T-helper 2 cell treated with Interferon-gamma antibody and Interleukin-4, amounts not matched to agents 5 μg/mL and 100 μg/mL, for 36 hours (primary cell): ENCODE measurements around the gene ADGRD2.

Source experiments
- DNase-seq: peaks from one replicate; pipeline ENCODE4 v3.0.0; 2021; ENCODE audit warnings: low spot score
- H3K27ac Mint-ChIP-seq: one replicate; pipeline ENCODE4 v1.8.0; 2021; ENCODE audit warnings: mild to moderate bottlenecking, mixed read lengths
- H3K27me3 Mint-ChIP-seq: one replicate; pipeline ENCODE4 v1.8.0; 2021; ENCODE audit warnings: low read depth, mixed read lengths
- H3K36me3 Mint-ChIP-seq: one replicate; pipeline ENCODE4 v1.8.0; 2021; ENCODE audit warnings: low read depth, mixed read lengths
- H3K4me1 Mint-ChIP-seq: one replicate; pipeline ENCODE4 v1.8.0; 2021; ENCODE audit warnings: low read depth, mixed read lengths
- H3K4me3 Mint-ChIP-seq: one replicate; pipeline ENCODE4 v1.8.0; 2022; ENCODE audit warnings: mild to moderate bottlenecking, moderate library complexity, mixed read lengths
- H3K9me3 Mint-ChIP-seq: one replicate; pipeline ENCODE4 v1.8.0; 2021; ENCODE audit warnings: mixed read lengths

ADGRD2 gene

GRCh38 chr9:124457079-124457886, 7.0 kb downstream of the ADGRD2 start:
- H3K4me3 Mint-ChIP-seq, result no peak overlapping the region
- no peaks in the 10 kb centered on the region for H3K36me3 Mint-ChIP-seq
- no peak overlapping the region for H3K27ac Mint-ChIP-seq
- DNase-seq, result no peak
- H3K27me3 Mint-ChIP-seq, result peaks cover 3% of the 10 kb centered on the region
- no peaks in the 10 kb centered on the region for H3K4me1 Mint-ChIP-seq
- H3K9me3 Mint-ChIP-seq, result no peaks in the 10 kb centered on the region

GRCh38 chr9:124457887-124458431, 7.7 kb downstream of the ADGRD2 start:
- no peak overlapping the region for H3K4me3 Mint-ChIP-seq
- H3K36me3 Mint-ChIP-seq, result no peaks in the 10 kb centered on the region
- no peaks in the 10 kb centered on the region for H3K9me3 Mint-ChIP-seq
- no peak overlapping the region for H3K27ac Mint-ChIP-seq
- DNase-seq, result no peak
- H3K27me3 Mint-ChIP-seq, result peaks cover 3% of the 10 kb centered on the region
- H3K4me1 Mint-ChIP-seq, result no peaks in the 10 kb centered on the region

- no peaks in the 10 kb centered on the region for H3K36me3 Mint-ChIP-seq
- H3K9me3 Mint-ChIP-seq, result no peaks in the 10 kb centered on the region
- H3K27me3 Mint-ChIP-seq, result peaks cover 5% of the 10 kb centered on the region
- H3K4me1 Mint-ChIP-seq, result no peaks in the 10 kb centered on the region
- no peak overlapping the region for H3K4me3 Mint-ChIP-seq
- no peak overlapping the region for H3K27ac Mint-ChIP-seq
- no peak for DNase-seq
These were observed 8.2 kb downstream of the ADGRD2 start for GRCh38 chr9:124458441-124458840.

GRCh38 chr9:124462739-124463138, 12.5 kb downstream of the ADGRD2 start:
- no peaks in the 10 kb centered on the region for H3K4me1 Mint-ChIP-seq
- no peak overlapping the region for H3K27ac Mint-ChIP-seq
- H3K27me3 Mint-ChIP-seq, result peaks cover 12% of the 10 kb centered on the region
- H3K36me3 Mint-ChIP-seq, result no peaks in the 10 kb centered on the region
- H3K9me3 Mint-ChIP-seq, result no peaks in the 10 kb centered on the region
- DNase-seq, result no peak
- no peak overlapping the region for H3K4me3 Mint-ChIP-seq

GRCh38 chr9:124465736-124466135, 15.5 kb downstream of the ADGRD2 start:
- Mint-ChIP-seq H3K9me3 (no peaks in the 10 kb centered on the region), H3K27ac (no peak overlapping the region)
- no peak for DNase-seq

GRCh38 chr9:124467410-124468060, 17.3 kb downstream of the ADGRD2 start:
- no peak overlapping the region for H3K27ac Mint-ChIP-seq
- no peaks in the 10 kb centered on the region for H3K36me3 Mint-ChIP-seq
- H3K4me3 Mint-ChIP-seq, result no peak overlapping the region
- no peaks in the 10 kb centered on the region for H3K9me3 Mint-ChIP-seq
- H3K27me3 Mint-ChIP-seq, result peaks cover 12% of the 10 kb centered on the region
- no peaks in the 10 kb centered on the region for H3K4me1 Mint-ChIP-seq
- no peak for DNase-seq

More at GRCh38 chr9:124465736-124466135, 15.5 kb downstream of the ADGRD2 start:
- Mint-ChIP-seq H3K27me3 (peaks cover 12% of the 10 kb centered on the region), H3K36me3 (no peaks in the 10 kb centered on the region), H3K4me1 (no peaks in the 10 kb centered on the region), H3K4me3 (no peak overlapping the region)

GRCh38 chr9:124468061-124468740, 17.9 kb downstream of the ADGRD2 start:
- Mint-ChIP-seq H3K36me3 (no peaks in the 10 kb centered on the region), H3K9me3 (no peaks in the 10 kb centered on the region), H3K4me3 (no peak overlapping the region), H3K27ac (no peak overlapping the region), H3K27me3 (peaks cover 9% of the 10 kb centered on the region), H3K4me1 (no peaks in the 10 kb centered on the region)
- DNase-seq, result no peak

GRCh38 chr9:124469011-124469832, 19.0 kb downstream of the ADGRD2 start:
- DNase-seq, result no peak
- H3K4me1 Mint-ChIP-seq, result no peaks in the 10 kb centered on the region
- H3K36me3 Mint-ChIP-seq, result no peaks in the 10 kb centered on the region
- H3K27me3 Mint-ChIP-seq, result peaks cover 6% of the 10 kb centered on the region
- H3K4me3 Mint-ChIP-seq, result no peak overlapping the region
- no peak overlapping the region for H3K27ac Mint-ChIP-seq
- H3K9me3 Mint-ChIP-seq, result no peaks in the 10 kb centered on the region

- no peaks in the 10 kb centered on the region for H3K27me3 Mint-ChIP-seq
- H3K36me3 Mint-ChIP-seq, result no peaks in the 10 kb centered on the region
- no peak overlapping the region for H3K27ac Mint-ChIP-seq
- DNase-seq, result no peak
- H3K4me1 Mint-ChIP-seq, result no peaks in the 10 kb centered on the region
- H3K4me3 Mint-ChIP-seq, result no peak overlapping the region
- H3K9me3 Mint-ChIP-seq, result no peaks in the 10 kb centered on the region
These were observed 20.1 kb downstream of the ADGRD2 start for GRCh38 chr9:124470306-124470705.

- DNase-seq, result no peak
- Mint-ChIP-seq H3K27me3 (no peaks in the 10 kb centered on the region), H3K27ac (no peak overlapping the region), H3K4me1 (no peaks in the 10 kb centered on the region), H3K4me3 (no peak overlapping the region), H3K9me3 (no peaks in the 10 kb centered on the region), H3K36me3 (no peaks in the 10 kb centered on the region)
These were observed 20.5 kb downstream of the ADGRD2 start for GRCh38 chr9:124470726-124471125.

GRCh38 chr9:124471761-124472160, 21.5 kb downstream of the ADGRD2 start:
- DNase-seq, result no peak
- H3K27ac Mint-ChIP-seq, result no peak overlapping the region
- no peak overlapping the region for H3K4me3 Mint-ChIP-seq
- H3K36me3 Mint-ChIP-seq, result no peaks in the 10 kb centered on the region
- H3K4me1 Mint-ChIP-seq, result no peaks in the 10 kb centered on the region
- no peaks in the 10 kb centered on the region for H3K27me3 Mint-ChIP-seq
- no peaks in the 10 kb centered on the region for H3K9me3 Mint-ChIP-seq

- H3K36me3 Mint-ChIP-seq, result no peaks in the 10 kb centered on the region
- no peak for DNase-seq
These were observed 22.5 kb downstream of the ADGRD2 start for GRCh38 chr9:124472770-124473169.

GRCh38 chr9:124473310-124473709, 23.1 kb downstream of the ADGRD2 start:
- no peak overlapping the region for H3K4me3 Mint-ChIP-seq
- H3K9me3 Mint-ChIP-seq, result no peaks in the 10 kb centered on the region
- no peaks in the 10 kb centered on the region for H3K4me1 Mint-ChIP-seq
- H3K27ac Mint-ChIP-seq, result no peak overlapping the region
- no peak for DNase-seq
- H3K36me3 Mint-ChIP-seq, result no peaks in the 10 kb centered on the region
- H3K27me3 Mint-ChIP-seq, result peaks cover 4% of the 10 kb centered on the region

More at GRCh38 chr9:124472770-124473169, 22.5 kb downstream of the ADGRD2 start:
- Mint-ChIP-seq H3K27me3 (no peaks in the 10 kb centered on the region), H3K27ac (no peak overlapping the region), H3K9me3 (no peaks in the 10 kb centered on the region), H3K4me3 (no peak overlapping the region), H3K4me1 (no peaks in the 10 kb centered on the region)
